HCT116 (cell line): ENCODE measurements around the gene ZNF618. TPM values are rescaled to one million over a fixed set of nuclear protein-coding genes. Genes with fewer than 3 reads are reported as not detected.

Experiments used
- ATAC-seq: fragments of 200-7000 bp; cut with Tn5 transposase; 2 replicates; pipeline ENCODE4 v1.9.1; 2020; ENCODE audit warnings: mild to moderate bottlenecking, moderate library complexity
- BruUV-seq: library from RNA; stranded (reverse); fragments of 400-500 nt; replicated peaks from 2 replicates; lab custom pipeline; 2021; lab: Mats Ljungman, UMichigan
- CTCF ChIA-PET: fragments of 300-600 bp; sonication (Branson Sonifier 250); formaldehyde crosslinking; loops from one replicate; lab custom pipeline; 2021; ENCODE audit warnings: antibody characterized with exemption; lab: Charles Lee
- POLR2A ChIA-PET: fragments of 300-600, 350-600 bp; sonication (Branson Sonifier 250); formaldehyde crosslinking; loops from one replicate; lab custom pipeline; 2021; ENCODE audit warnings: antibody characterized with exemption; lab: Charles Lee
- RAD21 ChIA-PET, 2 experiments: fragments of 300-600 bp; sonication (Branson Sonifier 250); formaldehyde crosslinking; loops; one replicate each; lab custom pipeline; 2023; ENCODE audit warnings: low total read pairs in 2 of 2; ENCODE audit not compliant: uncharacterized antibody in 2 of 2, unreplicated experiment in 2 of 2, low non-redundant PET in 1 of 2; lab: Charles Lee
- DNase-seq: peaks from one replicate; pipeline ENCODE4 v3.0.0-alpha.2; 2010; ENCODE audit warnings: low read depth, low spot score
- H2AFZ ChIP-seq: fragments of 200-600 bp; shearing (Covaris generic), sonication (generic); 2 replicates; pipeline ENCODE4 v1.6.1; 2017; ENCODE audit warnings: low read depth, mixed run types, mixed read lengths, antibody characterized with exemption, low read length; ENCODE audit not compliant: poor library complexity, severe bottlenecking
- H3K27ac ChIP-seq: 2 replicates; pipeline ENCODE4 v1.5.1; 2012; ENCODE audit warnings: low read depth, low read length
- H3K27me3 ChIP-seq: fragments of 200-600 bp; sonication (generic); 2 replicates; pipeline ENCODE4 v1.6.1; 2016; ENCODE audit warnings: mixed run types, low read length, mixed read lengths; ENCODE audit not compliant: insufficient read depth
- H3K36me3 ChIP-seq, 2 experiments: fragments of 200-500 bp in 1 of 2; fragments of 200-600 bp in 1 of 2; sonication (Bioruptor generic) in 1 of 2; sonication (generic) in 1 of 2; 2 replicates each; pipeline versions ENCODE4 v1.5.1 to v1.6.1; 2014 to 2016; ENCODE audit warnings: low read length in 2 of 2, inconsistent platforms in 1 of 2, mixed read lengths in 1 of 2, mixed run types in 1 of 2; ENCODE audit not compliant: insufficient read depth in 2 of 2, control insufficient read depth in 1 of 2
- H3K4me1 ChIP-seq, 2 experiments: fragments of 200-600 bp in 1 of 2; sonication (generic) in 1 of 2; 2 replicates each; pipeline versions ENCODE4 v1.5.1 to v1.6.1; 2012 to 2017; ENCODE audit warnings: low read length in 2 of 2, inconsistent platforms in 1 of 2, mild to moderate bottlenecking in 1 of 2, mixed read lengths in 1 of 2, mixed run types in 1 of 2, moderate library complexity in 1 of 2; ENCODE audit not compliant: insufficient read depth in 2 of 2, control insufficient read depth in 1 of 2
- H3K4me2 ChIP-seq: fragments of 200-600 bp; sonication (generic); 2 replicates; pipeline ENCODE4 v1.6.1; 2017; ENCODE audit warnings: mixed run types, low read length, mixed read lengths
- H3K4me3 ChIP-seq, 2 experiments: fragments of 200-600 bp in 1 of 2; sonication (generic) in 1 of 2; replicated peaks in 1 of 2; 2 replicates each; pipeline ENCODE4 v1.5.1; 2011 to 2016; ENCODE audit warnings: low read length in 2 of 2, control low read depth in 1 of 2, low read depth in 1 of 2, mild to moderate bottlenecking in 1 of 2, mixed read lengths in 1 of 2, mixed run types in 1 of 2
- H3K79me2 ChIP-seq: fragments of 200-600 bp; sonication (generic); 2 replicates; pipeline ENCODE4 v1.6.1; 2017; ENCODE audit warnings: mild to moderate bottlenecking, mixed run types, low read length, moderate library complexity, mixed read lengths; ENCODE audit not compliant: insufficient read depth
- H3K9ac ChIP-seq: fragments of 200-600 bp; sonication (generic); 2 replicates; pipeline ENCODE4 v1.6.1; 2016; ENCODE audit warnings: low read length, mixed read lengths
- H3K9me2 ChIP-seq: fragments of 200-600 bp; sonication (generic), shearing (Covaris generic); 2 replicates; pipeline ENCODE4 v1.6.1; 2017; ENCODE audit warnings: mixed run types, mild to moderate bottlenecking, moderate library complexity; ENCODE audit not compliant: insufficient read depth
- H3K9me3 ChIP-seq, 2 experiments: fragments of 200-500 bp in 1 of 2; fragments of 200-600 bp in 1 of 2; sonication (Bioruptor generic) in 1 of 2; sonication (generic) in 1 of 2; 2 replicates each; pipeline ENCODE4 v1.6.1; 2014 to 2017; ENCODE audit warnings: low read length in 2 of 2, mixed read lengths in 2 of 2, inconsistent platforms in 1 of 2, low read depth in 1 of 2, mild to moderate bottlenecking in 1 of 2, mixed run types in 1 of 2, moderate library complexity in 1 of 2; ENCODE audit not compliant: control insufficient read depth in 1 of 2, insufficient read depth in 1 of 2
- H4K20me1 ChIP-seq: fragments of 200-600 bp; sonication (generic), shearing (Covaris generic); 2 replicates; pipeline ENCODE4 v1.6.1; 2017; ENCODE audit warnings: mixed run types, mild to moderate bottlenecking, moderate library complexity; ENCODE audit not compliant: insufficient read depth
- CBX3 ChIP-seq: IDR thresholded peaks from 2 replicates; pipeline ENCODE4 v1.6.1; 2012; ENCODE audit warnings: low read depth
- CEBPB ChIP-seq: IDR thresholded peaks from 2 replicates; pipeline ENCODE4 v1.6.1; 2012; ENCODE audit warnings: low read depth
- EGR1 ChIP-seq: IDR thresholded peaks from 2 replicates; pipeline ENCODE4 v1.6.1; 2012; ENCODE audit warnings: low read depth
- ELF1 ChIP-seq: IDR thresholded peaks from 2 replicates; pipeline ENCODE4 v1.6.1; 2012; ENCODE audit warnings: low read depth, borderline replicate concordance
- EZH2phosphoT487 ChIP-seq: fragments of 200-600 bp; IDR thresholded peaks from 2 replicates; pipeline ENCODE4 v1.6.1; 2018; ENCODE audit warnings: antibody characterized with exemption, borderline replicate concordance
- FOSL1 ChIP-seq: IDR thresholded peaks from 2 replicates; pipeline ENCODE4 v1.6.1; 2012; ENCODE audit warnings: low read depth
- POLR2A ChIP-seq: IDR thresholded peaks from 2 replicates; pipeline ENCODE4 v1.7.0; 2011; ENCODE audit warnings: borderline replicate concordance; ENCODE audit not compliant: insufficient read depth, insufficient read length; ENCODE audit errors: extremely low read depth
- POLR2AphosphoS5 ChIP-seq: IDR thresholded peaks from 2 replicates; pipeline ENCODE4 v1.6.1; 2011; ENCODE audit warnings: mild to moderate bottlenecking, low read depth, low read length, moderate library complexity
- SIN3A ChIP-seq: IDR thresholded peaks from 2 replicates; pipeline ENCODE4 v1.6.1; 2012; ENCODE audit warnings: low read depth
- SP1 ChIP-seq: IDR thresholded peaks from 2 replicates; pipeline ENCODE4 v1.6.1; 2012; ENCODE audit warnings: low read depth
- intact Hi-C: fragments of 100-400 bp; cut with micrococcal nuclease; formaldehyde crosslinking; loops from 2 replicates; pipeline ENCODE4 v1.10.0; 2022
- total RNA-seq: library from RNA; stranded (reverse); gene quantifications from one replicate; pipeline ENCODE4 v1.2.1, GENCODE V29; 2021; ENCODE audit not compliant: unreplicated experiment
- TF ChIP-seq, protein P1 (sequence below): IDR thresholded peaks from 2 replicates; pipeline ENCODE4 v1.6.1; 2011; ENCODE audit warnings: mild to moderate bottlenecking, low read length, moderate library complexity; ENCODE audit not compliant: insufficient replicate concordance; ENCODE audit errors: extremely low read depth

ZNF618 gene
- total RNA-seq, 1 experiment from 2014 or later, result 13.5 TPM

DNA sequence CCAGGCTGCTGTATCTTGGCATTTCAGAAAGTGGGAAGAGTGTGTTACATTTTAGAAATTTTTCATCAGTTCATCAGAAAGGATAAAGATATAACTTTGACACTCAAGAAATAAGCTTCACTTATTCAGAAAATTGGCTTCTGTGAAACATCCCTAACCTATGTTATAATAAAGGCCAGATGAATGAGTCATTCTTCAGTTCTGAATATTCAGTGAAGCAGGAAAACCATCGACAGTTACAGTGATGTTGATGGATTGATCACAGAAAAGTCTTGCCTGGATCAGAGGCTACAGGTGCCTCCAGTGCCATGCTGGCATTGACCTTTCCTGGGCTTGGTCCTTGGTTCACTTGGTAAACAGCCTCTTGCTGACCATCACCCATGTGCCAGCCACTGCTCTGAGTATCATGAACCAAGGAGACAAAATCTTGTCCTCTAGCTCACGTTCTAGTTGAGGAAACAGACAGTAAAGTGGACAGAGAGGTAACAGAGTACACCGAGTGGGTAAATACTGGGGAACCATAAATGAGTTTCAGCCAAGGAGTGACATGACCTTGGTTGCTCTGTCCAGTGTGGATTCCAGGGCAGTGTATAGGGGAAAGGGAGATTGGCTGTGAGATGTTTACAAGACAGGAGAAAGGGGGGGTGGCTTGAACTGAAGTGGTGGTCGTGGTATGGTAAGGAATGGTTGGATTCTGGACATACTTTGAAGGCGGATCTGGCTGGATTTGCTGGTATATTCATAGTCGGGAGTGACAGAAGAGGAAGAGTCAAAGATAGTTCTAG, 103.4 kb downstream of the ZNF618 start:
- Histone ChIP-seq H3K27me3 (no peaks in the 10 kb centered on the region), H3K79me2 (no peaks in the 10 kb centered on the region), H4K20me1 (no peaks in the 10 kb centered on the region), H3K4me3 (no peak overlapping the region), H3K9me2 (no peaks in the 10 kb centered on the region), H2AFZ (no peak overlapping the region), H3K4me2 (no peak overlapping the region), H3K36me3 (no peaks in the 10 kb centered on the region), H3K9me3 (no peaks in the 10 kb centered on the region), H3K9ac (no peak overlapping the region), H3K27ac (no peak overlapping the region), H3K4me1 (no peaks in the 10 kb centered on the region)
- ATAC-seq (no peak), DNase-seq (no peak)
- CTCF ChIA-PET, result no interaction called here
- POLR2A ChIA-PET, result no interaction called here
- TF ChIP-seq POLR2AphosphoS5 (no peak), CEBPB (no peak), POLR2A (no peak), SIN3A (no peak), SP1 (no peak), ELF1 (no peak), CBX3 (no peak), FOSL1 (no peak), EGR1 (no peak), EZH2phosphoT487 (no peak)
- TF ChIP-seq, protein P1, sequence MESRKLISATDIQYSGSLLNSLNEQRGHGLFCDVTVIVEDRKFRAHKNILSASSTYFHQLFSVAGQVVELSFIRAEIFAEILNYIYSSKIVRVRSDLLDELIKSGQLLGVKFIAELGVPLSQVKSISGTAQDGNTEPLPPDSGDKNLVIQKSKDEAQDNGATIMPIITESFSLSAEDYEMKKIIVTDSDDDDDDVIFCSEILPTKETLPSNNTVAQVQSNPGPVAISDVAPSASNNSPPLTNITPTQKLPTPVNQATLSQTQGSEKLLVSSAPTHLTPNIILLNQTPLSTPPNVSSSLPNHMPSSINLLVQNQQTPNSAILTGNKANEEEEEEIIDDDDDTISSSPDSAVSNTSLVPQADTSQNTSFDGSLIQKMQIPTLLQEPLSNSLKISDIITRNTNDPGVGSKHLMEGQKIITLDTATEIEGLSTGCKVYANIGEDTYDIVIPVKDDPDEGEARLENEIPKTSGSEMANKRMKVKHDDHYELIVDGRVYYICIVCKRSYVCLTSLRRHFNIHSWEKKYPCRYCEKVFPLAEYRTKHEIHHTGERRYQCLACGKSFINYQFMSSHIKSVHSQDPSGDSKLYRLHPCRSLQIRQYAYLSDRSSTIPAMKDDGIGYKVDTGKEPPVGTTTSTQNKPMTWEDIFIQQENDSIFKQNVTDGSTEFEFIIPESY, result no peak
- RAD21 ChIA-PET, result no interaction called here
- intact Hi-C loops, result no loop called here
- no TSS peak for BruUV-seq
